GM18498 (cell line): ENCODE data around the gene BLOC1S2.
"Not testable (repeated sequence)": the region's sequence is repeated elsewhere in the genome, so short reads cannot be mapped to it uniquely, and the experiment has no call there.

Source experiments
- ATAC-seq: cut with Tn5 transposase; IDR thresholded peaks from one replicate; pipeline ENCODE4 v1.9.1; 2021; ENCODE audit warnings: mild to moderate bottlenecking, moderate library complexity; ENCODE audit not compliant: unreplicated experiment

BLOC1S2 gene

GRCh38 chr10:100286051-100287033 is at the start of gene BLOC1S2:
BLOC1S2 (minus strand) TSS chr10:100286680; CDS start chr10:100286659, 21 bp downstream.
- peak; percentile 95 for ATAC-seq

GRCh38 chr10:100334762-100335161 is 48.3 kb upstream of the BLOC1S2 start:
- no peak for ATAC-seq

DNA sequence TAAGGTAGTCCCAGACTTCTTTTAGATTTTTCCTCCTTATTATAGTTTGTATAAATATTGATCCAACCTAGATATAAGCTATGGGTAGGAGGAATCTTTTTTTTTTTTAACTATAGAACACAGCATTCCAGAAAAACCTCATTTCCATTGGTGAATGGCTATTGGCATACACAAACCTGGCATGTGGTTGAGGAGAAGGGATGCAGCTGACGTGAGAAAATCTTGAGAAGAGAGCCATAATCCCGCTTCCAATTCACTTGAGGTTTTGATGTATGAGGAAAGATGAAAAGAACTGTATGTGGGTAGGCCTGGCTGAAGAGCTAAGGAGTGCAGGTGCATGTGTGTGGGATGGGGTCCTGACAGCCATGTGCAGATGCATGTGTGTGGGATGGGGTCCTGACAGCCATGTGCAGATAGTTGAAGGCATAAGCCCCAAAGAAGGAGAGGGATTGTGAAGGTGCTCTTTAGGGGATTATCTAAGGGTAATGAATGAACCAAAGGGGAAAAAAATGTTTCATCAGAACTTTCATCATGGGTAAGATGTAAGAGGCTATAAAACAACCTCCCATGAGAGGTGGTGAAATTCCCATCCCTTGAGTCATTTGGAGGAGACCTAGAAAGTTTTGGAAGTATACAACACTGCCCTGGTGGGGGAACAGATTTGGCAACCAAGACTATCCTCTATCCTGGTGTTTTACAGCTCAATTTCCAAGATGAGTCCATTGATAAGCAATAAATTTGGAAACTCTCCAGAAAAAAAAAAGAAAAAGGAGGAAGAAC is 47.4 kb upstream of the BLOC1S2 start:
- ATAC-seq, result no peak

DNA sequence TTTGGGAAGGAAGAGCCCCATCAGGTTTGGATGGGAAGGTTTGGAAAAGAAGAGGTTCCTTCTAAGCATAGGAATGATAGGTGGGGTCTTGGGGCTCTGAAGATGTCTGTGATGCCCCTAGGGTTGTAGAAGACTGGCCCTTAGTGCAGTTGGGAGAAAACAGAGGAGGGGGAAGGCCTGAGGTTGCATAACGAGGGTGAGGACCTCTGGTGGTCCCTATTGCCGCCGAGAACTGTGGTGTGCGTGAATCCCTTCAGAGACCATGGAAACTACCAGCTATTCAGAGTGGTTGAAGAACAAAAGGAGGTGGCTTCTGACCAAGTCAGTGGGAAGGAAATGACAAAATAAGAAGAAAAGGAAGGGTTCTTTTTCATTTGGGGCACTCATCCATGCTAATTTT is 46.6 kb upstream of the BLOC1S2 start:
- ATAC-seq, result no peak

GRCh38 chr10:100330079-100330478 is 43.6 kb upstream of the BLOC1S2 start, which contains the start of gene PKD2L1:
PKD2L1 (minus strand) TSS chr10:100330228; CDS start chr10:100330103, 125 bp downstream.
- no peak for ATAC-seq

DNA sequence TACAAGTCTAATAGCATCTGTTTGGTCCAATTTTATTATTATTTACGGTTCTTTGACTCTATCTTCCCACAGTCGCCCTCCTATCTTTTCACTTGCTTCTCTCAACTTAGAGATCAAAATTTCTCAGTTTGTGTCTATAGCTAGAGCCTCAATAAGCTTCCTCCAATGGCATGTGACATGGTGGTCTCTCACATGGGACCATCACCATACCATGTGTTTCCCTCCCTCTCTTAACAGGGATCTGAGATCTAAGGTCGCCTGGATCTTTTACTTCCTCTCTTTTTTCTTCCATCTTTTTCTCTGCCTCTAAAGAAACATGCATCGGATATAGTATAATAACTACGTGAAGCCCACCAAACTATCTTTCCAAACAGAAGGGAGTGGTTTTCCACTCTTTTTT is 41.7 kb upstream of the BLOC1S2 start:
- ATAC-seq, result no peak

DNA sequence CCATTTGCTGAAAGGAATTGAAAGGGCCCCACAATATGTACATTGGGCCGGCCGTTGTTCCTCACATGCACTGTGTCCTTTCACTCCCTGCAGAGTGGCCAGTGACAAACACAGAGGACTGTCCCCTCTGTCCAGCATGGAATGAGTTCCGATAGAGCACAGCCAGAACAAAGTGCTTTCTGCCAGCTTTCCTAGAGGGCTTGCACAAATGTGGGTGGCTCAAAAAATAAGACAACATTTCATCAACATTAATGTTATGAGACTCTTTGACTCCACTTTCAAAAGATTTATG is 41.2 kb upstream of the BLOC1S2 start:
- ATAC-seq, result no peak

DNA sequence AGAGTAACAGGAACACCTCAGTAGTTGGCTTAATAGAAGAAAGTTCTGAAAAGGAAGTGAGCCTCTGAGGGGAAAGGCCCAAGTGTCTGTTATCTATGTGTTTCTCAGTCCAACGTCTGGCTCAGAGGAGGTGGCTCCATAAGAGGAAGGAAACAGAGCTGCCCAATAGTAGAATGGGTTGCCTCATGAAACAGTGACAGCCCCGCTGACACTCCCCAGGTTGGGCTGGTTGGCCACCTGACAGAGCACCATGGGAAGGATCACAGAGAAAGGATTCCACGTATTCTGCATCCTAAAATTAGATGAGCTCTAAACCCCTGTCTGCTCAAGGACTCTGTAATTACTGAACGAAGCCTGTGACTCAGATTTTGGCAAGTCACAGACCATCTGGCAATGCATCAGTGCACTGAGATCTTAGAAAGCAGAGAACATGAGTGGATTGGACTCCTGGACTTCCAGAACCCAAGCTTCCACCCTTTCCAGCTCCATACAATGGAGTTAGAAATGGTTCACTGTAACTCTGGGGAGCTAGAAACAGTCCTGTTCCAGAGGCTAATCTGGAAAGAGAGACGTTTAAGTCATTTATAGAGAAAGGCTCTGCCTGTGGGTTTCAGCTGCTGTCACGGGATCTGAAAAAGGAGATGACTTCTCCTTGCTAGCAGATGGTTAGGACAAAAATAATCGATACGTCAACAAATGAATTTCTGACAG is 40.7 kb upstream of the BLOC1S2 start:
- ATAC-seq, result peak; percentile 98

DNA sequence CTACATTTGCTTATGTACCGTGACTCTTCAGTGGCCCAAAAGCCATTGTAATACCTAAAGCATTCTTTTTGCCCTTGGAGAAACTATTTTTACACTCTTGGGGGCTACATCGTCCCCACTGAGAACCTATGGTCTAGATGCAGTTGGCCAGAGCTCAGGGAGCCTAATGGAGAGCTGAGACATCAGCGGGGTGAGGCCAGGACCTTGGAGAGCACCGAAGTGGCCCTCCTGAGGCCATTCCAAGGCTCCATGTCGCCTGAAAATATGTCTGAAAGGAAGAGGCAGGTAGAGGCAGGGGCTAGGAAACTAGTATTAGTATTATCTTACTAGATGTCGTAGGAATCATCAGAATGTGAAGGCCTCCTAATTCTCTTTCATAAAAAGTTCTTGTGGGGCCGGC is 38.7 kb upstream of the BLOC1S2 start:
- no peak for ATAC-seq

DNA sequence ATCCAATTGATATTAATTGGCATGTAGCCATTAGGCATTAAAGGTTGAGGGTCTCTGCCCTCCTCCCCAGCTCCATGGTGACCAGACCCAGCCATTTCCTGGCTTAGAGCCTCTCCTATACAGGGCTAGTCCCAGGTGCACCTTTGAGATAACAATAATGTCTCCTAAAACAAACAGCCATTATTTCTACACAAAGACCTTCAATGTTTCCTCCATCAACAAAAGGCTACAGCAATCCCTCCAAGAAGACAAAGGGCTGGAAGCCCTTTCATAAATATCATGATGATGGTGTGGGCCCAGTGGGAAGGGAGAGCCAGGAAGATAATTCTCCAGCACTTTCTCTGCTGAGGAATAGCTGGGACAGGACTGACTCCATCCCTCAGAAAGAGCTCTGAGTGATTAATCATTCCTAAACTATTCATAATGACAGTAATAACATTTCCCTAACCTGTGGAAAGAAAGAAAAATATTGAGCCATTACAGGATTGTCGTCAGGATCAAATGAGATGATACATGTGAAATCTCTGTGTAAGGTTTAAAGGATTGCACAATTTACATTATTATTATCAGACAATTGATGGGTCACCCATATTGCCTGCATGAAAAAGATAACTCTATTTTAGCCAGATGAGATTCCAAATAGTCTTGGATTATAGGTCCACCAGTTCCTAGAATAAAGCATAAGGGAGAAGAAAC is 33.4 kb upstream of the BLOC1S2 start:
- ATAC-seq, result no peak

GRCh38 chr10:100318207-100318606 is 31.7 kb upstream of the BLOC1S2 start:
- no peak for ATAC-seq

DNA sequence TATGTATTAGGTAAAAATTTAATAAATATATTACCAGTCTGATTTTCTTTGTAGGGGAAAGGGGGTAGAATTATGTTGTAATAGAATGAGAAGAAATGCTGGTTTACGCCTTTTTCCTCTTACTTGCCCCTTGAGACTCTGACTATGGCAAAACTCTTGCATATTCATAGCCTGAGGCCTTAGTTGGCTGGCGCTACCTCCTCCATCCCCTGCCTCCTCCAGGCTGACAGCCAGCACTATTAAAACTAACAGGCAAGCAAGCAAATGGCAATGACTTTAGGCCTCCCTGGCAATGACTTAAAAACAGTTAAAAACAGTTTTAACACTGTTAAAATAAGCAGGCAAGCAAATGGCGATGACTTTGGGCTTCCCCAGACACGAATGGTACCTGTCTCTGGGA is 29.1 kb upstream of the BLOC1S2 start:
- ATAC-seq, result no peak

DNA sequence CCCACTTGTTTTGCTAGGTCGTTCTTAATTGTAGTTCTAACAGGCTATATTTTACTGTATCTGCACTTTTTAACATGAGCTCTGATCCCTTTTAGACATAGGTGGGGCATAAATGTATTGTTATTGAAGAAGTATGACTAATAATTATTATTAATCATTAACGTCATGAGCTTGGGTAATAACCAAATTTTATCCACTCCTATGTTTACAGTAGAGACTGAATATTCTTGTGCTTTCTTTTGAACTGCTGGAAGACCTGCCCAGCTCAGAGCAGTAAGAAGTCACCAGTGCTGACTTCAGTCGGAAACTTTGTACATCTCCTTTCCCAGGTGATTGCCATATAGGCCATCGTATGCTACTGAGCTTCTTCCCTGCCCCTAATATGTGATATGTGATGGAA is 24.8 kb upstream of the BLOC1S2 start:
- no peak for ATAC-seq

DNA sequence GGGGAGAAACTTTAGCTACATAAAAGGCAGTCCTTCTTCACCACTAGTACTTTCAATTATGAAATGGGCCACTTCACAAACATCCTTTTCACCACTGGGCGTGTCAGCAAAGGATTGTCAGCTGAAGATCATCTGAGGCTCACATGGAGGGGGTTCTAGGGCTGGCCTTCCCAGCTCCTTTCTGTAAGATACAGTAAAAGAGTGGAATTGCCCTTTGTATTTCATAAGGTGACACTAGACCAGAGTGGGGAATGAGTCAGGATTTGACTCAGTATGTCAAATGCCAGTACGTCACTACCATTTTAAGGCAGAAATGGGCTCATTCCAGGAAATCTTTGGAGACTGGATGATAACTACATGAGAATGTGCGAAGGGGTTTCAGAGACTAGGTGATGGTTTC is 21.2 kb upstream of the BLOC1S2 start:
- ATAC-seq, result no peak

DNA sequence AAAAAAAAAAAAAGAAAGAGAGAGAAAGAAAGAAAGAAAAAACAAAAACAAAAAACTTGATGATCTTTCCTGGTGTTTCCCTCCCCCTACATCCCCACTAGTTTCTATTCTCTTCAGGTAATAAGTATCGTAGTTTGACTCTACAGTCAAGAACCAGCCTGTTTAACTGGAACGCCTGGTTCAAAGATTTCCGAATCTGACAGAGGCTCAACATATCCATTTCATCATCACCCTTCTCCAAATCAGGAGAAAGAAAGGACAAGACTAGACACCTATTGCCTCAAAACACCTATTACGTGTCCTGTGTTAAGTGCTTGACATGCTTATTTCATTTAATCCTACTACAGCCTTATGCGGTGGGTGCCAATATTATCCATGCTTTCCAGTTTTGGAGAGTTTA is 20.4 kb upstream of the BLOC1S2 start:
- ATAC-seq, result no peak

- ATAC-seq, result no peak
Observed at GRCh38 chr10:100304414-100304813, 17.9 kb upstream of the BLOC1S2 start.

DNA sequence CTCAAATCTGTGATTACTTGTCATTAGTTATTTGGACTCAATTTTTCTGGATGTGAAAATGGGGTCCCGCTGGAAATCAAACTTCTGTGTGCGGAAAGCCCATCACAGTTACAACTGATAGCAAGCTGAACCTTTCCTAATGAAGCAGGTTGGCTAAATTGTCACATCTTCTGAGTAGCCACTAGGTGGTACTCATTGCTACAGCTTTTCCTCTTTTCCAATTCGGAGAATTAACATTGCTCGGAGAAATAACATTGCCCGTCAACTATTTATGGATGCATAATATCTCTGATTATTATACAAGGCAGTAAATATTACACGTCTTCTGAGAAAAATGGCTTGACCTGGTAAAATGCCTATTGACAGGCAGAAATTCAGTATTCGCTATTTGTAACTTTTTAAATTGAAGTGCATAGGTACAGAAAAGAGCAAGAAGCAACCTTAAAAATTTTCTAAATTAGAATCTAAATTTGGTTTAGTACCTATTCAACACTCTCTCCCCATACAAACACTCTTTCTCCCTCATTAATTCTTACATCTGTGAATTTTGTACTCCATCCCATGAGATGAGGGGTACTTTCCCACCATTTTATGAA is 17.3 kb upstream of the BLOC1S2 start:
- no peak for ATAC-seq

GRCh38 chr10:100301123-100301522 is 14.6 kb upstream of the BLOC1S2 start:
- ATAC-seq, result not testable (repeated sequence)

- ATAC-seq, result no peak
Observed at GRCh38 chr10:100297242-100297641, 10.8 kb upstream of the BLOC1S2 start.

DNA sequence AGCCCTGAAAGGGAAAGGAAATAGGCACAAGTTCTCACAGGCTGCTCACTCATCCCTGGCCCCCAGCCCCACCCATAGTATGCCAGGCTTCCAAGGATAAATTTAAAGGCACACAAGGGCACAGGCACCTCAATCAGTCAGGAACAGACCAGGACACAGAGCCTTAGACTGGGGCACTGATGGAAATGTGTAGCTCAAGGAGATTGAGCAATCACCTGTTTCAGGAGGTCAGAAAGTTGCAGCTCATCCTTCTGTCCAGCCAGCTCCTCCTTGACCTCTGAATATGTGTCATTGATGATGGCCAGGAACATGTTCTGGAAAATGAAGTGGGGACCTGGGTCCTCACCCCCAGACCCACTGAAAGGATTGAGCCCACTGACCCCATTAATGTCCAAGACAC is 6.6 kb upstream of the BLOC1S2 start:
- ATAC-seq, result no peak
